K562 (cell line): ENCODE results near the gene ERAL1. TPM values are rescaled to one million over a fixed set of nuclear protein-coding genes. Genes with fewer than 3 reads are reported as not detected.

Experiments used
- BMI1 ChIP-seq: fragments of 150-350 bp; IDR thresholded peaks from 2 replicates; pipeline ENCODE4 v1.6.1; 2014; ENCODE audit warnings: low read length
- EGR1 ChIP-seq: fragments of 450-650 bp; conservative IDR thresholded peaks from 2 replicates; pipeline ENCODE4 v1.6.1; 2017; ENCODE audit warnings: mild to moderate bottlenecking
- GABPA ChIP-seq: fragments of 200-800 bp; sonication (Bioruptor generic); conservative IDR thresholded peaks from 2 replicates; pipeline ENCODE4 v1.6.1; 2016; ENCODE audit warnings: low read depth, missing genetic modification characterization, missing compliant biosample characterization
- JUN ChIP-seq, 2 experiments: sonication (generic) in 1 of 2; formaldehyde crosslinking in 1 of 2; IDR thresholded peaks; 2 replicates each; pipeline versions ENCODE4 v1.6.1 to v1.8.0; 2012 to 2022; ENCODE audit warnings: borderline replicate concordance in 2 of 2, mild to moderate bottlenecking in 2 of 2, improper control_type of control experiment in 1 of 2, low read depth in 1 of 2, low read length in 1 of 2, missing genetic modification reagents in 1 of 2
- KAT7 ChIP-seq: sonication (generic); formaldehyde crosslinking; IDR thresholded peaks from 2 replicates; pipeline ENCODE4 v1.8.0; 2022; ENCODE audit warnings: missing genetic modification reagents, mild to moderate bottlenecking, borderline replicate concordance
- KLF16 ChIP-seq: IDR thresholded peaks from 2 replicates; pipeline ENCODE4 v1.6.1; 2016; ENCODE audit warnings: antibody characterized with exemption
- NEUROD1 ChIP-seq: fragments of 150-350 bp; IDR thresholded peaks from 2 replicates; pipeline ENCODE4 v1.6.1; 2014; ENCODE audit warnings: borderline replicate concordance, low read length, low read depth; ENCODE audit not compliant: partially characterized antibody
- NFXL1 ChIP-seq: fragments of 450-650 bp; formaldehyde crosslinking; IDR thresholded peaks from 2 replicates; pipeline ENCODE4 v1.4.0; 2021; ENCODE audit warnings: mild to moderate bottlenecking
- PTRF ChIP-seq: fragments of 450-650 bp; IDR thresholded peaks from 2 replicates; pipeline ENCODE4 v1.6.1; 2016; ENCODE audit warnings: mild to moderate bottlenecking, missing genetic modification characterization, missing compliant biosample characterization
- RCOR1 ChIP-seq, 2 experiments: IDR thresholded peaks; 2 replicates each; pipeline ENCODE4 v1.6.1; 2012; ENCODE audit warnings: low read depth in 2 of 2, low read length in 2 of 2, borderline replicate concordance in 1 of 2, improper control_type of control experiment in 1 of 2
- SIRT6 ChIP-seq: IDR thresholded peaks from one replicate; pipeline ENCODE4 v1.6.1; 2012; ENCODE audit warnings: low read depth, mild to moderate bottlenecking, control low read depth, inconsistent platforms, low read length, moderate library complexity
- TAF1 ChIP-seq: IDR thresholded peaks from 2 replicates; pipeline ENCODE4 v1.6.1; 2011; ENCODE audit warnings: mild to moderate bottlenecking, low read length, moderate library complexity; ENCODE audit not compliant: insufficient read depth, control insufficient read depth, severe bottlenecking; ENCODE audit errors: extremely low read depth
- THAP7 ChIP-seq: fragments of 250-450 bp; sonication (Bioruptor Pico); IDR thresholded peaks from 2 replicates; pipeline ENCODE4 v1.5.0; 2021
- ZFX ChIP-seq: sonication (generic); formaldehyde crosslinking; IDR thresholded peaks from 2 replicates; pipeline ENCODE4 v1.8.0; 2022; ENCODE audit warnings: mild to moderate bottlenecking, missing genetic modification reagents, moderate library complexity
- ZNF212 ChIP-seq: fragments of 450-650 bp; formaldehyde crosslinking; IDR thresholded peaks from 2 replicates; pipeline ENCODE4 v1.4.0; 2020; ENCODE audit warnings: mild to moderate bottlenecking
- ZNF224 ChIP-seq: sonication (generic); formaldehyde crosslinking; IDR thresholded peaks from 2 replicates; pipeline ENCODE4 v1.8.0; 2022; ENCODE audit warnings: mild to moderate bottlenecking, missing genetic modification reagents
- ZNF639 ChIP-seq, 2 experiments: fragments of 200-800 bp in 1 of 2; sonication (Bioruptor generic) in 1 of 2; sonication (generic) in 1 of 2; formaldehyde crosslinking in 1 of 2; IDR thresholded peaks in 1 of 2; conservative IDR thresholded peaks in 1 of 2; 2 replicates each; pipeline versions ENCODE4 v1.5.0 to v1.6.1; 2016 to 2020; ENCODE audit warnings: missing compliant biosample characterization in 1 of 2, missing genetic modification characterization in 1 of 2, missing genetic modification reagents in 1 of 2
- polyA plus RNA-seq, 8 experiments: library from polyadenylated mRNA; depleted of rRNA in 4 of 8; stranded (reverse) in 5 of 8; unstranded in 3 of 8; fragments of >200 nt; fragmentation: Nextera tagmentation in 2 of 8; fragmentation: Illumina TruSeq in 1 of 8; extraction: Ambion mirVana in 2 of 8; extraction: Trizol in 1 of 8; gene quantifications; 2 replicates each; pipeline versions ENCODE4 v1.2.1 to v1.2.3, GENCODE V29; 2011 to 2014; ENCODE audit warnings: inconsistent platforms in 1 of 8, missing spikeins in 1 of 8
- total RNA-seq, 7 experiments: library from RNA; depleted of rRNA in 6 of 7; stranded (reverse); fragments of >200 nt in 6 of 7; fragmentation: Illumina TruSeq in 2 of 7; extraction: Trizol in 2 of 7; gene quantifications; 2 replicates each; pipeline versions ENCODE4 v1.2.1 to v1.2.3, GENCODE V29; 2011 to 2021; ENCODE audit warnings: low replicate concordance in 1 of 7
- TF ChIP-seq, protein P1 (sequence below): sonication (generic); formaldehyde crosslinking; IDR thresholded peaks from 2 replicates; pipeline ENCODE4 v1.8.1; 2023; ENCODE audit warnings: mild to moderate bottlenecking, missing genetic modification reagents
- TF ChIP-seq, protein P2 (sequence below): fragments of 250-450 bp; sonication (Bioruptor Pico); IDR thresholded peaks from 2 replicates; pipeline ENCODE4 v1.9.0; 2021; ENCODE audit warnings: mild to moderate bottlenecking, inconsistent platforms

ERAL1 gene
- total and polyA plus RNA-seq, 9 of the 15 experiments (the other 6 are each of a cell fraction or from before 2014, with no cell fraction given) = 37.5 to 351 (median 106) TPM

GRCh38 chr17:28896884-28897768 is 42.3 kb downstream of the ERAL1 start, which contains the start of gene FLOT2 (continued):
- 0 out of 2 replicates have a peak, but pooled peaks have one; percentile 34 for TF ChIP-seq JUN (IDR thresholded peaks at IDR 0.05; ENCODE audit: borderline replicate concordance, low read depth, low read length)
- 0 out of 2 replicates have a peak, but pooled peaks have one; percentile 50 for TF ChIP-seq JUN (CRISPR knock-in tag; IDR thresholded peaks at IDR 0.05; ENCODE audit: borderline replicate concordance)
- 0 out of 2 replicates have a peak, but pooled peaks have one; percentile 58 for TF ChIP-seq KAT7 (CRISPR knock-in tag)
- no peak for TF ChIP-seq NFXL1 (CRISPR knock-in tag)
- peak; percentile 10 for TF ChIP-seq NEUROD1
- 0 out of 2 replicates have a peak, but pooled peaks have one; percentile 42 for TF ChIP-seq ZNF224 (CRISPR knock-in tag)
- TF ChIP-seq KLF16 = 0 out of 2 replicates have a peak, but pooled peaks have one; percentile 10
- no peak for TF ChIP-seq PTRF
- peak; percentile 91 for TF ChIP-seq ZNF212 (CRISPR knock-in tag)
- TF ChIP-seq SIRT6 = no peak
- TF ChIP-seq ZNF639 (CRISPR knock-in tag; conservative IDR thresholded peaks at IDR 0.05 in 1 of 2, IDR thresholded peaks at IDR 0.05 in 1 of 2) = 0 out of 4 replicates have a peak, but pooled peaks of 1 of the 2 experiments have one; percentile 24
- TF ChIP-seq, protein P1, sequence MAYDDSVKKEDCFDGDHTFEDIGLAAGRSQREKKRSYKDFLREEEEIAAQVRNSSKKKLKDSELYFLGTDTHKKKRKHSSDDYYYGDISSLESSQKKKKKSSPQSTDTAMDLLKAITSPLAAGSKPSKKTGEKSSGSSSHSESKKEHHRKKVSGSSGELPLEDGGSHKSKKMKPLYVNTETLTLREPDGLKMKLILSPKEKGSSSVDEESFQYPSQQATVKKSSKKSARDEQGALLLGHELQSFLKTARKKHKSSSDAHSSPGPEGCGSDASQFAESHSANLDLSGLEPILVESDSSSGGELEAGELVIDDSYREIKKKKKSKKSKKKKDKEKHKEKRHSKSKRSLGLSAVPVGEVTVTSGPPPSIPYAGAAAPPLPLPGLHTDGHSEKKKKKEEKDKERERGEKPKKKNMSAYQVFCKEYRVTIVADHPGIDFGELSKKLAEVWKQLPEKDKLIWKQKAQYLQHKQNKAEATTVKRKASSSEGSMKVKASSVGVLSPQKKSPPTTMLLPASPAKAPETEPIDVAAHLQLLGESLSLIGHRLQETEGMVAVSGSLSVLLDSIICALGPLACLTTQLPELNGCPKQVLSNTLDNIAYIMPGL (CRISPR knock-in tag) = peak; percentile 10; the same call in 1 of the 2 replicates
- TF ChIP-seq GABPA (tag) = peak; percentile 90
- peak; percentile 95 for TF ChIP-seq THAP7 (CRISPR knock-in tag)
- TF ChIP-seq EGR1 = peak; percentile 57
- peak; percentile 87 for TF ChIP-seq ZFX (CRISPR knock-in tag)
- no peak for TF ChIP-seq BMI1
- TF ChIP-seq RCOR1 (IDR thresholded peaks at IDR 0.05; ENCODE audit: borderline replicate concordance in 1 of 2, low read depth in 2 of 2, low read length in 2 of 2) = peak in 1 of 2 experiments; percentile 3; a peak in 1 of 4 replicates
- TF ChIP-seq, protein P2, sequence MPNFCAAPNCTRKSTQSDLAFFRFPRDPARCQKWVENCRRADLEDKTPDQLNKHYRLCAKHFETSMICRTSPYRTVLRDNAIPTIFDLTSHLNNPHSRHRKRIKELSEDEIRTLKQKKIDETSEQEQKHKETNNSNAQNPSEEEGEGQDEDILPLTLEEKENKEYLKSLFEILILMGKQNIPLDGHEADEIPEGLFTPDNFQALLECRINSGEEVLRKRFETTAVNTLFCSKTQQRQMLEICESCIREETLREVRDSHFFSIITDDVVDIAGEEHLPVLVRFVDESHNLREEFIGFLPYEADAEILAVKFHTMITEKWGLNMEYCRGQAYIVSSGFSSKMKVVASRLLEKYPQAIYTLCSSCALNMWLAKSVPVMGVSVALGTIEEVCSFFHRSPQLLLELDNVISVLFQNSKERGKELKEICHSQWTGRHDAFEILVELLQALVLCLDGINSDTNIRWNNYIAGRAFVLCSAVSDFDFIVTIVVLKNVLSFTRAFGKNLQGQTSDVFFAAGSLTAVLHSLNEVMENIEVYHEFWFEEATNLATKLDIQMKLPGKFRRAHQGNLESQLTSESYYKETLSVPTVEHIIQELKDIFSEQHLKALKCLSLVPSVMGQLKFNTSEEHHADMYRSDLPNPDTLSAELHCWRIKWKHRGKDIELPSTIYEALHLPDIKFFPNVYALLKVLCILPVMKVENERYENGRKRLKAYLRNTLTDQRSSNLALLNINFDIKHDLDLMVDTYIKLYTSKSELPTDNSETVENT (CRISPR knock-in tag) = peak; percentile 91; the same call in 1 of the 2 replicates
- peak; percentile 55 for TF ChIP-seq TAF1
